ENCODE measurements around the gene RGS9. TPM values are rescaled to one million over a fixed set of nuclear protein-coding genes. Genes with fewer than 3 reads are reported as not detected.

The RGS9 gene
- total RNA-seq, 4 donors from 2014 or later = 4.0 to 25.6 (median 7.9) TPM

DNA sequence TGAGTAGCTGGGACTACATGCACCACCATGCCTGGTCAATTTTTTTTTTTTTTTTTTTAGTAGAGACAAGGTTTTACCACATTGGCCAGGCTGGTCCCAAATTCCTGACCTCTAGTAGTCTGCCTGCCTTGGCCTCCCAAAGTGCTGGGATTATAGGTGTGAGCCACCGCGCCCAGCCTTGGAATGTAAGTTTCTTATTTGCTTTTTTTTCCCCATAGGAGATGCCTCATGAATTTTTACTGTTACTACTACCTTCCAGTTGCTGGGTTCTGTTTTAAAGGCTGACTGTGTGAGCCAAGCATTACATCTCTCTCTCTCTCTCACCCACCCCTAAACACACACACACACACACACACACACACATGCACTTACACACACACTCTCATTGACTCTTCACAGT lies 112.6 kb downstream of the RGS9 start:
- H3K27me3 ChIP-seq = no peaks in the 10 kb centered on the region
- no peaks in the 10 kb centered on the region for H3K36me3 ChIP-seq
- H3K27ac ChIP-seq = no peak overlapping the region
- H3K9me3 ChIP-seq = no peaks in the 10 kb centered on the region
- no peak for TF ChIP-seq POLR2A (IDR thresholded peaks at IDR 0.05)
- TF ChIP-seq, protein P1, sequence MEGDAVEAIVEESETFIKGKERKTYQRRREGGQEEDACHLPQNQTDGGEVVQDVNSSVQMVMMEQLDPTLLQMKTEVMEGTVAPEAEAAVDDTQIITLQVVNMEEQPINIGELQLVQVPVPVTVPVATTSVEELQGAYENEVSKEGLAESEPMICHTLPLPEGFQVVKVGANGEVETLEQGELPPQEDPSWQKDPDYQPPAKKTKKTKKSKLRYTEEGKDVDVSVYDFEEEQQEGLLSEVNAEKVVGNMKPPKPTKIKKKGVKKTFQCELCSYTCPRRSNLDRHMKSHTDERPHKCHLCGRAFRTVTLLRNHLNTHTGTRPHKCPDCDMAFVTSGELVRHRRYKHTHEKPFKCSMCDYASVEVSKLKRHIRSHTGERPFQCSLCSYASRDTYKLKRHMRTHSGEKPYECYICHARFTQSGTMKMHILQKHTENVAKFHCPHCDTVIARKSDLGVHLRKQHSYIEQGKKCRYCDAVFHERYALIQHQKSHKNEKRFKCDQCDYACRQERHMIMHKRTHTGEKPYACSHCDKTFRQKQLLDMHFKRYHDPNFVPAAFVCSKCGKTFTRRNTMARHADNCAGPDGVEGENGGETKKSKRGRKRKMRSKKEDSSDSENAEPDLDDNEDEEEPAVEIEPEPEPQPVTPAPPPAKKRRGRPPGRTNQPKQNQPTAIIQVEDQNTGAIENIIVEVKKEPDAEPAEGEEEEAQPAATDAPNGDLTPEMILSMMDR (IDR thresholded peaks at IDR 0.05) = no peak
- no peak for DNase-seq
- H3K4me1 ChIP-seq = no peaks in the 10 kb centered on the region
- no peak overlapping the region for H3K4me3 ChIP-seq

DNA sequence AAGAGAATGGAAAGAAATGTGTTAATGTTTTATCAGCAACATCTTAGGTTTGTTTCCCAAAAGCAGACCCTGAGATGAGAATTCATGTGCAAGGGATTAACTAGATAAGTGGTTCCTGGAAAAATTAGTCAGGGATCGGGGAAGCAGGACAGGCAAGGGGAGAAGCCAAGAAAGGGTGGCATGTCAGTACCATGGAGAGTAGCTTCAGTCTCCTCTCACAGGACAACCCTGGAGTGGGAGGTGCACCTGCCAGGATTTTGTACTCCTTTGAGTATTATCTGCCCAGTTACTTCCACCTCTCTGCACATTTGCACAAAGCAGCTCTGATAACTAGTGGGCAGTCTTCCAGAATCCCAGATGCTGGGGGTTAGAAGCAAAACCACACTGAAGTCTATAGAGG lies 117.0 kb downstream of the RGS9 start:
- DNase-seq = no peak
- TF ChIP-seq POLR2A (IDR thresholded peaks at IDR 0.05) = no peak
- TF ChIP-seq, protein P1 (IDR thresholded peaks at IDR 0.05) = no peak
- no peaks in the 10 kb centered on the region for H3K27me3 ChIP-seq

GRCh38 chr17:65259281-65259680 lies 122.1 kb downstream of the RGS9 start:
- Histone ChIP-seq H3K9me3 (peaks cover 0 to 6% (median 0%) of the 10 kb centered on the region in 4 donors), H3K4me1 (no peaks in the 10 kb centered on the region), H3K27ac (no peak overlapping the region), H3K27me3 (no peaks in the 10 kb centered on the region), H3K4me3 (no peak overlapping the region), H3K36me3 (no peaks in the 10 kb centered on the region)
- no peak for TF ChIP-seq POLR2A (IDR thresholded peaks at IDR 0.05)
- TF ChIP-seq, protein P1 (IDR thresholded peaks at IDR 0.05) = no peak
- DNase-seq = no peak

More for the DNA sequence above, 117.0 kb downstream of the RGS9 start:
- H3K4me3 ChIP-seq = no peak overlapping the region
- no peaks in the 10 kb centered on the region for H3K36me3 ChIP-seq
- H3K4me1 ChIP-seq = no peaks in the 10 kb centered on the region
- peaks cover 0 to 6% (median 0%) of the 10 kb centered on the region in 4 donors for H3K9me3 ChIP-seq
- H3K27ac ChIP-seq = no peak overlapping the region

GRCh38 chr17:65259696-65260485 lies 122.7 kb downstream of the RGS9 start:
- Histone ChIP-seq H3K27me3 (no peaks in the 10 kb centered on the region), H3K36me3 (no peaks in the 10 kb centered on the region), H3K4me1 (no peaks in the 10 kb centered on the region), H3K27ac (no peak overlapping the region), H3K4me3 (no peak overlapping the region), H3K9me3 (peaks cover 0 to 6% (median 0%) of the 10 kb centered on the region in 4 donors)
- TF ChIP-seq, protein P1 (IDR thresholded peaks at IDR 0.05) = no peak
- TF ChIP-seq POLR2A (IDR thresholded peaks at IDR 0.05) = no peak
- DNase-seq = no peak

DNA sequence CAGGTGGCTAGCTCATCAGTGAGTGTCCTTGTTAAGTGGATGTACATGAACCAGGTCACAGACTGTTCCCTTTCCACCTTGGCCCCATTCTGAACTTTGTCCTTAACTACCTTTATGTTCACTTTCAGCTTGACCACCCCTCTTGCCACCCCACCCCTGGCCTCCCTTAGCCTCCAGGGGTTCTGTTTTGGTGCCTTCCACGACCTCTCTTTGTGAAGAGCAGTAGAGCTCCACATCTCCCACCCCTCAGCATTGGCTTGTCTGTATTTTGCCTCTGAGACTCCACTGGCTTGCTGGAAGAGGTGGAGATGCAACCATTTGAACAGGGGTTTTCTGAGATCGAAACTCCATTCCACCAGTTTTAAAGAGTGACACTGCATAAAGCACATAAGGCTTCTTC lies 123.5 kb downstream of the RGS9 start:
- Histone ChIP-seq H3K36me3 (no peaks in the 10 kb centered on the region), H3K27ac (no peak overlapping the region), H3K9me3 (peaks cover 0 to 6% (median 0%) of the 10 kb centered on the region in 4 donors), H3K4me1 (no peaks in the 10 kb centered on the region), H3K4me3 (no peak overlapping the region), H3K27me3 (no peaks in the 10 kb centered on the region)
- DNase-seq = no peak
- no peak for TF ChIP-seq POLR2A (IDR thresholded peaks at IDR 0.05)
- TF ChIP-seq, protein P1 (IDR thresholded peaks at IDR 0.05) = no peak

All from Peyer's patch (tissue), 4 donors.